DOHH2 (cell line): ENCODE measurements around the gene NFIA.

Experiments used
- CTCF ChIP-seq: fragments of 200-600 bp; sonication (generic); IDR thresholded peaks from one replicate; pipeline ENCODE4 v1.5.1; 2014; ENCODE audit warnings: antibody characterized with exemption, mild to moderate bottlenecking, low read depth, low read length; ENCODE audit not compliant: poor library complexity, severe bottlenecking
- EZH2phosphoT487 ChIP-seq: fragments of 200-600 bp; sonication (generic); IDR thresholded peaks from 2 replicates; pipeline ENCODE4 v1.6.1; 2017; ENCODE audit warnings: borderline replicate concordance, mild to moderate bottlenecking, antibody characterized with exemption, low read length, moderate library complexity, mixed read lengths

- TF ChIP-seq CTCF (no peak), EZH2phosphoT487 (no peak)
These were observed 373.0 kb downstream of the NFIA start for GRCh38 chr1:61455400-61455799.
